ENCODE measurements around the gene ZNF555. TPM values are rescaled to one million over a fixed set of nuclear protein-coding genes. Genes with fewer than 3 reads are reported as not detected.
"Not testable (repeated sequence)": the region's sequence is repeated elsewhere in the genome, so short reads cannot be mapped to it uniquely, and the experiment has no call there.

The ZNF555 gene
- 1 to 10 TPM; 1.9 to 5.5 (median 2.7) TPM for total RNA-seq

DNA sequence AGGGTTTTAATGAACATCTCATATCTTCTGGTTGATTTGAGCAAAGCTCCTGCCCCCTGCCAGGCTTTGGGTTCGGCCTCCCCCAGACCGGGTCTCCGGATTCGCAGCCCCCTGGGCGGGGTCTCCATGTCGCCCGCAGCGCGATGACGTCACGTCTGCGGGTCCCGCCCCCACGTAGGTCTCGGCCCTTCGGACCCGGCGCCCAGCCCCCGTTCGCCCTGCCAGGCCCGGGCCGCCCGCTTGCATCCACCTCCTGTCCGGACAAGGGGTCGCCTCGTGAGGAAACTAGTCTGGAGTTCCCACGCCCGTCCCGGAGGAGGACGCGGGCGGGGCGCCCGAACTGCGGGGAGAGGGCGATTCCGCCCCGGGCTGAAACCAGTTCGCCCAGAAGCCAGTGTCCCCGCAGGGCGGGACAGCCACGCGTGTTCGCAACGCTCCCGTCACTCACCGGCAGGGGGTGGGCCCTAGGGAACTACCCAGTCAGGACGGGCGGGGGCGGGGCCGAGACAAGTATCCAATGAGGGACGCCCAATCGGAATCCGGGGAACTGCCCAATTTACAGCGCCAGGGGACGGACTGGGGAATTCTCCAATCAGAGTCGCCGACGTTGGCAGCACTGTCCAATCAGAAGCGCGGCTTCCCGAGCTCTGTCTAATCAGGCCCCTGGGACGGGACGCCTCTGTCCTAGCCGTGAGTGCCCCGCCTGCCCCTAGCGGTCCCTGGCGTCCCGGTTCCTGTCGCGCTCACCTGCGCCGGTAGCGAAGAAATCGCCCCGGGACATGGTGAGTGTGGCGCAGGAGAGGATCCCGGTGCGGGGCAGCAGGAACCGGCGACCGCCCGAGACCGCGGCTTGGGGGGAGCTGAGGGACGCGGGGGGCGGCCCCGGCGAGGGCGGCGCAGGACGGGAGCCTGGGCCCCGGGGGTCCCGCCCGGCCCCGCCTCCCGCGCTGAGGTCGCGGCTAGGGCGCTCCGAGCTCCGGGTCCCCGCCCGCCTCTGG, at the start of gene ZNF555:
ZNF555 (plus strand) TSS at position 682 of the 998 bp plus-strand sequence; CDS start at position 780, 98 bp downstream.
- Histone ChIP-seq H3K36me3 (no peaks in the 10 kb centered on the region), H3K4me1 (peaks cover 15 to 20% of the 10 kb centered on the region in 2 donors), H3K9me3 (peaks cover 0 to 2% (median 0%) of the 10 kb centered on the region in 3 donors), H3K27ac (peak within 1 kb of the TSS; percentile 80 to 92 (median 86)), H3K4me3 (peak within 1 kb of the TSS; percentile 69 to 85 (median 74)), H3K27me3 (no peaks in the 10 kb centered on the region)
- peak; percentile 99 for DNase-seq
- TF ChIP-seq POLR2A (IDR thresholded peaks at IDR 0.05) (peak; percentile 56 to 79), CTCF (IDR thresholded peaks at IDR 0.05 in 4 of 5, conservative IDR thresholded peaks at IDR 0.05 in 1 of 5) (peak; percentile 38 to 75 (median 68))
- intact Hi-C loops (cut with DNase I; ENCODE audit: low total_unique reads) (loop anchor here (1.0 to 2.0 kb wide), 2 partner anchors 22 to 110 kb away; partner anchors contain the start of gene ZNF554), in situ Hi-C loops (cut with MboI; ENCODE audit: low sequenced_read_pairs in 4 of 4) (no loop called here)
- peak; percentile 99 for ATAC-seq

- no peak overlapping the region for H3K4me3 ChIP-seq
- no peak for DNase-seq
- ATAC-seq = no peak
- H3K36me3 ChIP-seq = peaks cover 0 to 41% of the 10 kb centered on the region in 2 donors
- in situ Hi-C loops (cut with MboI; ENCODE audit: low sequenced_read_pairs in 4 of 4) (no loop called here), intact Hi-C loops (cut with DNase I; ENCODE audit: low total_unique reads) (no loop called here)
- TF ChIP-seq CTCF (IDR thresholded peaks at IDR 0.05 in 4 of 5, conservative IDR thresholded peaks at IDR 0.05 in 1 of 5) (no peak), POLR2A (IDR thresholded peaks at IDR 0.05) (no peak)
- no peaks in the 10 kb centered on the region for H3K4me1 ChIP-seq
- no peak overlapping the region for H3K27ac ChIP-seq
- no peaks in the 10 kb centered on the region for H3K27me3 ChIP-seq
- no peaks in the 10 kb centered on the region for H3K9me3 ChIP-seq
Measured at GRCh38 chr19:2791876-2792275, 49.4 kb upstream of the ZNF555 start.

DNA sequence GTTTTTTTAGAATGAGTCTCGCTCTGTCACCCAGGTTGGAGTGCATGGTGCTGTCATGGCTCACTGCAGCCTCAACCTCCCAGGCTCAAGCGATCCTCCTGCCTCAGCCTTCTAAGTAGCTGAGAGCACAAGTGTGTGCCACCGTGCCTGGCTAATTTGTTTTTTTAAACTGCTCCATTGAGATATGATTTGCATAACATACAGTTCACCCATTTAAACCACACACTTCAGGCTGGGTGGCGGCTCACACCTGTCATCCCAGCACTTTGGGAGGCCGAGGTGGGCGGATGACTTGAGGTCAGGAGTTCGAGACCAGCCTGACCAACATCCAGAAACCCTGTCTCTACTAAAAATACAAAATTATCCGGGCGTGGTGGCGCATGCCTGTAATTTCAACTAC, 48.6 kb upstream of the ZNF555 start:
- H3K27me3 ChIP-seq; ATAC-seq; DNase-seq; H3K9me3 ChIP-seq; H3K4me3 ChIP-seq; H3K4me1 ChIP-seq; intact Hi-C loops (cut with DNase I; ENCODE audit: low total_unique reads); H3K27ac ChIP-seq; in situ Hi-C loops (cut with MboI; ENCODE audit: low sequenced_read_pairs in 4 of 4): not testable (repeated sequence)
- peaks cover 0 to 49% of the 10 kb centered on the region in 2 donors for H3K36me3 ChIP-seq

DNA sequence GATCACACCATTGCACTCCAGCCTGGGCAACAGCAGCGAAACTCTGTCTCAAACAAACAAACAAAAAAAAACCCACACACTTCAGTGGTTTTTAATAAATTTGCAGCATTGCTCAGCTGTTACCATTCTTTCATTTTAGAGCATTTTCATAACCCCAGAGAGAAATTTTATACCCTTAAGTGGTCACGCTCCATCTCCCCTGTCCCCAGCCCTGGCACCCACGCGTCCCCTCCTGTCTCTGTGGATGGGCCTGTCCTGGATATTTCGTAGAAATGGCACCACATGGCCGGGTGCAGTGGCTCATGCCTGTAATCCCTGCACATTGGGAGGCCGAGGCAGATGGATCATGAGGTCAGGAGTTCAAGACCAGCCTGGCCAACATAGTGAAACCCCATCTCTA, 48.1 kb upstream of the ZNF555 start:
- Histone ChIP-seq H3K4me3 (no peak overlapping the region), H3K9me3 (no peaks in the 10 kb centered on the region), H3K4me1 (no peaks in the 10 kb centered on the region), H3K27ac (no peak overlapping the region), H3K27me3 (no peaks in the 10 kb centered on the region), H3K36me3 (peaks cover 0 to 54% of the 10 kb centered on the region in 2 donors)
- TF ChIP-seq POLR2A (IDR thresholded peaks at IDR 0.05) (no peak), CTCF (IDR thresholded peaks at IDR 0.05 in 4 of 5, conservative IDR thresholded peaks at IDR 0.05 in 1 of 5) (no peak)
- no peak for DNase-seq
- in situ Hi-C loops (cut with MboI; ENCODE audit: low sequenced_read_pairs in 4 of 4) (no loop called here), intact Hi-C loops (cut with DNase I; ENCODE audit: low total_unique reads) (no loop called here)
- ATAC-seq = no peak

GRCh38 chr19:2793577-2793976, 47.7 kb upstream of the ZNF555 start:
- Histone ChIP-seq H3K27me3 (no peaks in the 10 kb centered on the region), H3K4me3 (no peak overlapping the region), H3K36me3 (peaks cover 0 to 55% of the 10 kb centered on the region in 2 donors), H3K9me3 (no peaks in the 10 kb centered on the region), H3K4me1 (no peaks in the 10 kb centered on the region), H3K27ac (no peak overlapping the region)
- no peak for TF ChIP-seq CTCF (IDR thresholded peaks at IDR 0.05 in 4 of 5, conservative IDR thresholded peaks at IDR 0.05 in 1 of 5)
- no peak for TF ChIP-seq POLR2A (IDR thresholded peaks at IDR 0.05)
- ATAC-seq = no peak
- no peak for DNase-seq
- intact Hi-C loops (cut with DNase I; ENCODE audit: low total_unique reads) (no loop called here), in situ Hi-C loops (cut with MboI; ENCODE audit: low sequenced_read_pairs in 4 of 4) (no loop called here)
